ENCODE results near the gene MAP3K10. TPM values are rescaled to one million over a fixed set of nuclear protein-coding genes. Genes with fewer than 3 reads are reported as not detected.

MAP3K10 gene
- total RNA-seq, 4 donors from 2014 or later, result 10.2 to 24.8 (median 11.6) TPM

GRCh38 chr19:40147338-40147692 lies 43.9 kb upstream of the MAP3K10 start:
- TF ChIP-seq, protein P1, sequence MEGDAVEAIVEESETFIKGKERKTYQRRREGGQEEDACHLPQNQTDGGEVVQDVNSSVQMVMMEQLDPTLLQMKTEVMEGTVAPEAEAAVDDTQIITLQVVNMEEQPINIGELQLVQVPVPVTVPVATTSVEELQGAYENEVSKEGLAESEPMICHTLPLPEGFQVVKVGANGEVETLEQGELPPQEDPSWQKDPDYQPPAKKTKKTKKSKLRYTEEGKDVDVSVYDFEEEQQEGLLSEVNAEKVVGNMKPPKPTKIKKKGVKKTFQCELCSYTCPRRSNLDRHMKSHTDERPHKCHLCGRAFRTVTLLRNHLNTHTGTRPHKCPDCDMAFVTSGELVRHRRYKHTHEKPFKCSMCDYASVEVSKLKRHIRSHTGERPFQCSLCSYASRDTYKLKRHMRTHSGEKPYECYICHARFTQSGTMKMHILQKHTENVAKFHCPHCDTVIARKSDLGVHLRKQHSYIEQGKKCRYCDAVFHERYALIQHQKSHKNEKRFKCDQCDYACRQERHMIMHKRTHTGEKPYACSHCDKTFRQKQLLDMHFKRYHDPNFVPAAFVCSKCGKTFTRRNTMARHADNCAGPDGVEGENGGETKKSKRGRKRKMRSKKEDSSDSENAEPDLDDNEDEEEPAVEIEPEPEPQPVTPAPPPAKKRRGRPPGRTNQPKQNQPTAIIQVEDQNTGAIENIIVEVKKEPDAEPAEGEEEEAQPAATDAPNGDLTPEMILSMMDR (IDR thresholded peaks at IDR 0.05), result no peak
- TF ChIP-seq POLR2A (IDR thresholded peaks at IDR 0.05), result no peak
- H3K4me3 ChIP-seq (ENCODE audit: low read depth, poor library complexity, severe bottlenecking), result no peak overlapping the region
- WGBS, 2 donors, result 69 to 73% methylated on average over 2 of the region's 2 CpGs
- peak in 1 of 2 donors; percentile 48 for DNase-seq (ENCODE audit: low spot score in 2 of 2)
- intact Hi-C loops (cut with DNase I; ENCODE audit: low total_unique reads), result no loop called here

DNA sequence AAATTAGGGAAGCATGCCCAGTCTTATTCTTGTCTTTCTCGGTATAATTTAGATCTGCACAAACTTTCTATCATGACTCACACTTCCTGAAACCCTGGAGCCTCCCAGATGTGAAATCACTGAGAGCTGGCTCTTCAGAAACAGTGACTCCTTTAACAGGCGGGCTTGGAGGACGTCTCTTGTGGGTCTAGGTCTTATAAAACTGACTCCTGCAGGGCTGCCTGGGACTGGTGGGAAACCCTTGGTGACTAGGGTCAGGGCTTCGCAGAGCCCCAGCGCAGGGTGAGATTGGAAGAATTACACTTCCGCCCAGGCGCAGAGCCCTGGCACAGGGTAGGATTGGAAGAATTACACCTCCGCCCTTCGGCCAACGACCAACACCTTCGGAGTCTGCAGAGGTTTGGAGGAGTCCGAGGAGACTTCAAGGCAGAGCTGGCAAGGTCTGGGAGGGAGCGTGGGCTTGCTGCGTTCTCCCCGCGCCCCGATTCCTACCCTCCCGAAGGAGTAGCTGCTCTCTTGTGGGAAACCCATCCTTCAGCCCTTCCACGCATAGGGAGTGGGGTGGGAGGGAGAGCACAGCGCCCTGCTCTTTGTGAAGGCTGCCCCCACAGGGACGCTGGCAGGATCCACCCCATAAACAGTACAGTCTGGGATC lies 43.4 kb upstream of the MAP3K10 start:
- WGBS, 2 donors, result 26 to 28% methylated on average over 18 to 20 of the region's 21 CpGs
- no peak for TF ChIP-seq POLR2A (IDR thresholded peaks at IDR 0.05)
- TF ChIP-seq, protein P1 (IDR thresholded peaks at IDR 0.05), result no peak
- no peak overlapping the region for H3K4me3 ChIP-seq (ENCODE audit: low read depth, poor library complexity, severe bottlenecking)
- peak; percentile 18 to 86 for DNase-seq (ENCODE audit: low spot score in 2 of 2)
- intact Hi-C loops (cut with DNase I; ENCODE audit: low total_unique reads), result no loop called here

- DNase-seq (ENCODE audit: low spot score in 2 of 2), result no peak
- intact Hi-C loops (cut with DNase I; ENCODE audit: low total_unique reads), result no loop called here
- WGBS, 2 donors, result 87 to 94% methylated on average over 3 of the region's 3 CpGs
- TF ChIP-seq, protein P1 (IDR thresholded peaks at IDR 0.05), result no peak
- TF ChIP-seq POLR2A (IDR thresholded peaks at IDR 0.05), result no peak
- no peak overlapping the region for H3K4me3 ChIP-seq (ENCODE audit: low read depth, poor library complexity, severe bottlenecking)
Measured at GRCh38 chr19:40149501-40149900, 41.7 kb upstream of the MAP3K10 start.

- peak; percentile 29 to 78 for DNase-seq (ENCODE audit: low spot score in 2 of 2)
- TF ChIP-seq, protein P1 (IDR thresholded peaks at IDR 0.05), result no peak
- no peak for TF ChIP-seq POLR2A (IDR thresholded peaks at IDR 0.05)
- no peak overlapping the region for H3K4me3 ChIP-seq (ENCODE audit: low read depth, poor library complexity, severe bottlenecking)
- WGBS, 2 donors, result 45 to 66% methylated on average over 5 of the region's 5 CpGs
- intact Hi-C loops (cut with DNase I; ENCODE audit: low total_unique reads), result loop anchor here (2.0 kb wide), 1 partner anchor 19 kb away; no protein-coding TSS in a partner anchor
Measured at GRCh38 chr19:40150170-40150569, 41.1 kb upstream of the MAP3K10 start.

DNA sequence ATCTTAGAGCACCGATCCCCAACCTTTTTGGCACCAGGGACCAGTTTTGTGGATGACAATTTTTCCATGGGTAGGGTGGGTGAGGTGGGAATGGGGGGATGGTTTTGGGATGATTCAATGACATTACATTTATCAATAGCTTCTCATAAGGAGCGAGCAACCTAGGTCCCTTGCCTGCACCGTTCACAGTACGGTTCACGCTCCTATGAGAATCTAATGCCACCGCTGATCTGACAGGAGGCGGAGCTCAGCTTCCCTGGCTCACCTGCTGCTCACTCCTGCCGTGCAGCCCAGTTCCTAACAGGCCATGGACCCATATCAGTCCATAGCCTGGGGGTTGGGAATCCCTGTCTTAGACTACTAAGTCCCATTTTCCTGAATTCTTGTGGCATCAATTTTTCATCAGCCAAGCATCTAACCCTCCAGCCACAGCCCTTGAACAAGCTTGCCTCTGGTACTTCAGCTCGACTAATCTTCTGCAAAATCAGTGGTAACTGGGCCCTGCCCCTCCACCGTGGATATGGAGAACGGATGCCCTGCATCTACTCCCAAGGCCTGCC lies 37.0 kb upstream of the MAP3K10 start:
- intact Hi-C loops (cut with DNase I; ENCODE audit: low total_unique reads), result no loop called here
- peak in 1 of 2 donors; percentile 56 for DNase-seq (ENCODE audit: low spot score in 2 of 2)
- no peak overlapping the region for H3K4me3 ChIP-seq (ENCODE audit: low read depth, poor library complexity, severe bottlenecking)
- WGBS, 2 donors, result 68 to 74% methylated on average over 11 of the region's 11 CpGs
- TF ChIP-seq, protein P1 (IDR thresholded peaks at IDR 0.05), result no peak
- no peak for TF ChIP-seq POLR2A (IDR thresholded peaks at IDR 0.05)
